Measurements from ENCODE around the gene KRTAP9-4.
"Not testable (repeated sequence)": the region's sequence is repeated elsewhere in the genome, so short reads cannot be mapped to it uniquely, and the experiment has no call there.

The KRTAP9-4 gene

GRCh38 chr17:41249637-41250240 is at the start of gene KRTAP9-4:
TSS of gene KRTAP9-4 (plus strand) at chr17:41249687. CDS start at chr17:41249721, 34 bp downstream.
- not testable (repeated sequence) for DNase-seq

GRCh38 chr17:41211845-41212466 is 37.5 kb upstream of the KRTAP9-4 start:
- no peak for DNase-seq

GRCh38 chr17:41212524-41213169 is 36.8 kb upstream of the KRTAP9-4 start:
- DNase-seq = no peak

GRCh38 chr17:41215681-41216080 is 33.8 kb upstream of the KRTAP9-4 start:
- no peak for DNase-seq

- no peak for DNase-seq
Measured at GRCh38 chr17:41223821-41224220, 25.7 kb upstream of the KRTAP9-4 start.

GRCh38 chr17:41226051-41226450 is 23.4 kb upstream of the KRTAP9-4 start:
- no peak for DNase-seq

GRCh38 chr17:41226598-41227095 is 22.8 kb upstream of the KRTAP9-4 start, which contains the start of gene KRTAP9-2:
TSS of gene KRTAP9-2 (plus strand) at chr17:41226648. CDS start at chr17:41226655, 7 bp downstream.
- DNase-seq = not testable (repeated sequence)

GRCh38 chr17:41230094-41230493 is 19.4 kb upstream of the KRTAP9-4 start:
- no peak for DNase-seq

GRCh38 chr17:41231731-41232130 is 17.8 kb upstream of the KRTAP9-4 start:
- DNase-seq = no peak

- not testable (repeated sequence) for DNase-seq
Measured at GRCh38 chr17:41232399-41233105, 16.9 kb upstream of the KRTAP9-4 start, which contains the start of gene KRTAP9-3. TSS of gene KRTAP9-3 (plus strand) at chr17:41232449. CDS start at chr17:41232502, 53 bp downstream.

GRCh38 chr17:41237116-41237515 is 12.4 kb upstream of the KRTAP9-4 start:
- DNase-seq = not testable (repeated sequence)

- not testable (repeated sequence) for DNase-seq
Measured at GRCh38 chr17:41237949-41238437, 11.5 kb upstream of the KRTAP9-4 start, which contains the start of gene KRTAP9-8. TSS of gene KRTAP9-8 (plus strand) at chr17:41237999. CDS start at chr17:41238052, 53 bp downstream.

- not testable (repeated sequence) for DNase-seq
Measured at GRCh38 chr17:41246995-41247787, 2.3 kb upstream of the KRTAP9-4 start.

GRCh38 chr17:41251261-41251660 is 1.8 kb downstream of the KRTAP9-4 start:
- no peak for DNase-seq

- no peak for DNase-seq
Measured at GRCh38 chr17:41254861-41255260, 5.4 kb downstream of the KRTAP9-4 start.

GRCh38 chr17:41255381-41256290 is 6.1 kb downstream of the KRTAP9-4 start, which contains the start of gene KRTAP9-9:
TSS of gene KRTAP9-9 (plus strand) at chr17:41255384.
- DNase-seq = not testable (repeated sequence)

- DNase-seq = no peak
Measured at GRCh38 chr17:41256291-41256685, 6.8 kb downstream of the KRTAP9-4 start.

- DNase-seq = no peak
Measured at GRCh38 chr17:41258406-41258805, 8.9 kb downstream of the KRTAP9-4 start.

GRCh38 chr17:41263212-41263611 is 13.7 kb downstream of the KRTAP9-4 start:
- DNase-seq = no peak

- no peak for DNase-seq
Measured at GRCh38 chr17:41264599-41264998, 15.1 kb downstream of the KRTAP9-4 start.

GRCh38 chr17:41265078-41265477 is 15.6 kb downstream of the KRTAP9-4 start, which contains the start of gene KRTAP9-6:
TSS of gene KRTAP9-6 (plus strand) at chr17:41265378. CDS start at chr17:41265378, 0 bp downstream.
- DNase-seq = no peak

All from GDM1 (cell line).